ENCODE data around the gene TMEM271.

- no peak for TF ChIP-seq EZH2 (IDR thresholded peaks at IDR 0.05; ENCODE audit: low read length, missing control alignments)
- no peak for TF ChIP-seq CTCF (conservative IDR thresholded peaks at IDR 0.05 in 1 of 2, IDR thresholded peaks at IDR 0.05 in 1 of 2; ENCODE audit: low read depth in 1 of 2, low read length in 2 of 2)
Measured at GRCh38 chr4:624705-625590, 48.9 kb upstream of the TMEM271 start, which contains the start of gene PDE6B.
